Coronary artery (tissue), 2 donors: ENCODE results near the gene RNF223.
"Not testable (repeated sequence)": the region's sequence is repeated elsewhere in the genome, so short reads cannot be mapped to it uniquely, and the experiment has no call there.

Experiments
- DNase-seq: peaks from one replicate; pipeline ENCODE4 v3.0.0-alpha.2; 2017; ENCODE audit warnings: low spot score
- H3K27ac ChIP-seq, 2 donors: fragments of 200-600 bp; sonication (generic); one replicate each; pipeline ENCODE4 v1.5.1; 2016 to 2019
- H3K4me3 ChIP-seq: fragments of 200-600 bp; sonication (generic); 2 replicates; pipeline ENCODE4 v1.5.1; 2016; ENCODE audit warnings: mild to moderate bottlenecking, moderate library complexity
- TF ChIP-seq, protein P1 (sequence below): fragments of 200-600 bp; sonication (generic); IDR thresholded peaks from one replicate; pipeline ENCODE4 v1.5.1; 2019; ENCODE audit warnings: antibody characterized with exemption

Gene RNF223

DNA sequence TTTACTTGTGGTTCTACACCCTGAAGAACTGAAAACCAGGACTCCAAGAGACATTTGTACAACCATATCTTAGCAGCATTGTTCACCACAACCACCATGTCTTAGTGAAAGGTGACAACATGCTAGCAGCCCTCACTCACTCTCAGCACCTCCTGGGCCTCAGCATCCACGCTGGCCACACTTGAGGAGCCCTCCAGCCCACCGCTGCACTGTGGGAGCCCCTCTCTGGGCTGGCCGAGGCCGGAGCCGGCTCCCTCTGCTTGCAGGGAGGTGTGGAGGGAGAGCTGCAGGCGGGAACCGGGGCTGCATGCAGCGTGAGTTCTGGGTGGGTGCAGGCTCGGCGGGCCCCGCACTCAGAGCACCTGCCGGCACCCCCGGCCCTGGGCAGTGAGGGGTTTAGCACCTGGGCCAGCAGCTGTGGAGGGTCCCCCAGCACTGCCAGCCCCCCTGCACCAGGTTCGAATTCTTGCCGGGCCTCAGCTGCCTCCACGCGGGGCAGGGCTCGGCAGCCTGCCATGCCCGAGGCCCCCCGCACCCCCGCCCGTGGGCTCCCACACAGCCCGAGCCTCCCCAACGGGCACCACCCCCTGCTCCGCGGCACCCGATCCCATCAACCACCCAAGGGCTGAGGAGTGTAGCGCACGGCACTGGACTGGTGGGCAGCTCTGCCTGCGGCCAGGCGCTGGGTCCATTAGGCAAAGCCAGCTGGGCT lies 32.6 kb upstream of the RNF223 start:
- TF ChIP-seq, protein P1, sequence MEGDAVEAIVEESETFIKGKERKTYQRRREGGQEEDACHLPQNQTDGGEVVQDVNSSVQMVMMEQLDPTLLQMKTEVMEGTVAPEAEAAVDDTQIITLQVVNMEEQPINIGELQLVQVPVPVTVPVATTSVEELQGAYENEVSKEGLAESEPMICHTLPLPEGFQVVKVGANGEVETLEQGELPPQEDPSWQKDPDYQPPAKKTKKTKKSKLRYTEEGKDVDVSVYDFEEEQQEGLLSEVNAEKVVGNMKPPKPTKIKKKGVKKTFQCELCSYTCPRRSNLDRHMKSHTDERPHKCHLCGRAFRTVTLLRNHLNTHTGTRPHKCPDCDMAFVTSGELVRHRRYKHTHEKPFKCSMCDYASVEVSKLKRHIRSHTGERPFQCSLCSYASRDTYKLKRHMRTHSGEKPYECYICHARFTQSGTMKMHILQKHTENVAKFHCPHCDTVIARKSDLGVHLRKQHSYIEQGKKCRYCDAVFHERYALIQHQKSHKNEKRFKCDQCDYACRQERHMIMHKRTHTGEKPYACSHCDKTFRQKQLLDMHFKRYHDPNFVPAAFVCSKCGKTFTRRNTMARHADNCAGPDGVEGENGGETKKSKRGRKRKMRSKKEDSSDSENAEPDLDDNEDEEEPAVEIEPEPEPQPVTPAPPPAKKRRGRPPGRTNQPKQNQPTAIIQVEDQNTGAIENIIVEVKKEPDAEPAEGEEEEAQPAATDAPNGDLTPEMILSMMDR = no peak
- no peak overlapping the region for H3K27ac ChIP-seq
- DNase-seq = no peak
- H3K4me3 ChIP-seq = no peak overlapping the region

DNA sequence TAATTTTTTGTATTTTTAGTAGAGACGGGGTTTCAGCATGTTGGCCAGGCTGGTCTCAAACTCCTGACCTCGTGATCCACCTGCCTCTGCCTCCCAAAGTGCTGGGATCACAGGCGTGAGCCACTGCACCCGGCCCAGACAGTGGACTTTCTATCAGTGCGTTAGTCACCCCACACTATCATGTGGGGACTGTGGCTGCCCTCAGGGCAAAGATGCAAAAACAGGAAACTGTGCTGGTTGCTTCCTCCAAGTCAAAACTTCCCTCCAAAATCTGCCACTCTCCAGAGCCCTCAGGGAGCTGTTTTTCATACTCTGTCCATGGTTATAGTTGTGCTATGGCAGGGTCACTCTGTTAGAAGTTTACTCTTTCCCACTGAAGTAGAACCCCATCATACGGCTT lies 30.0 kb upstream of the RNF223 start:
- not testable (repeated sequence) for H3K27ac ChIP-seq, H3K4me3 ChIP-seq
- peak; percentile 21 for DNase-seq

DNA sequence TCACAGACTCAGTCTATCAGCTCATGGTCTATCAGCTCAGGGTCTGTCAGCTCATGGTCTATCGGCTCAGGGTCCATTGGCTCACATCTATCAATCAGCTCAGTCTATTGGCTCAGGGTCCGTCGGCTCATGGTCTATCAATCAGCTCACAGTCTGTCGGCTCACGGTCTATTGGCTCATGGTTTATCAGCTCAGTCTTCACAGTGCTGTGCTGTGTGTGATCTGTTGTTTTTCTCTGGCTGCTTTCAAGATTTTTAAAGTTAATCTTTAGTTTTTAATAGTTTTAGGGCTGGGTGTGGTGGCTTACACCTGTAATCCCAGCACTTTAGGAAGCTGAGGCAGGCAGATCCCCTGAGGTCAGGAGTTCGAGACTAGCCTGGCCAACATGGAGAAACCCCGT lies 27.4 kb upstream of the RNF223 start:
- DNase-seq = peak; percentile 29
- TF ChIP-seq, protein P1 = no peak
- Histone ChIP-seq H3K27ac (no peak overlapping the region), H3K4me3 (no peak overlapping the region)

DNA sequence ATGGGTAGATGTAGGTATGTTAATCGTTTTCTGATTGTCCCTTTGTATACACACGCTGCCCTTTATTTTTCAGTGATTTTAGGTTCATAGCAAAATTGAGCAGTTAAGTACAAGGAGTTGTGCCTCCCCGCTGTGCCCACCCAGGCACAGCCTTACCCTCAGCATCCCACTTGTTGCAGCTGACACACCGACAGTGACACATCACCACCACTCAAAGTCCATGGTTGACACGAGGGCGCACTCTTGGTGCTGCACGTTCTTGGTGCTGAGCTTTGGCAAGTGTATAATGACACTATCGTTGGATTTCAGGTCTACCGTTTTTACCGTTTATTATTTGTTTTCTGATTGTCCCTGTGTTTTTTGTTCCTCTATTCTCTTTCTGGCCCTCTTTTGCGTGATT lies 26.2 kb upstream of the RNF223 start:
- DNase-seq = no peak
- H3K4me3 ChIP-seq = no peak overlapping the region
- H3K27ac ChIP-seq = no peak overlapping the region
- TF ChIP-seq, protein P1 = no peak

DNA sequence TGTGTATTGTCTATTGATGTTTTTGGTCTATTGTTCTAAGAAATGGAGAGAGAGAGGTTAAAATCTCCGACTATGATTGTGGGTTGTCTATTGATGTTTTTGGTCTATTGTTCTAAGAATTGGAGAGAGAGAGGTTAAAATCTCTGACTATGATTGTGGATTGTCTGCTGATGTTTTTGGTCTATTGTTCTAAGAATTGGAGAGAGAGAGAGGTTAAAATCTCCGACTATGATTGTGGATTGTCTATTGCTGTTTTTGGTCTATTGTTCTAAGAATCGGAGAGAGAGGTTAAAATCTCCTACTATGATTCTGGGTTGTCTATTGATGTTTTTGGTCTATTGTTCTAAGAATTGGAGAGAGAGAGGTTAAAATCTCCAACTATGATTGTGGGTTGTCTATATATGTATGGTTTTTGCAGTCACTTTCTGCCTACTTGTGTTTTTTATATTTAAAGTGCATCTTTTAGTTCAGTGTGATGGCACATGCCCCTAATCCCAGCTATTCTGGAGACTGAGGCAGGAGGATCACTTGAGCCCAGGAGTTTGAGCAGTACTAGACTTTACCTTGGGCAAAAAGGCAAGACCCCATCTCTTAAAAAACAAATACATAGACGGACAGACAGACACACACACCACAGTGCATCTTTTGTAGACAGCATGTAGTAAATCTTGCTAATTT lies 25.5 kb upstream of the RNF223 start:
- DNase-seq = no peak
- TF ChIP-seq, protein P1 = no peak
- no peak overlapping the region for H3K27ac ChIP-seq
- no peak overlapping the region for H3K4me3 ChIP-seq

DNA sequence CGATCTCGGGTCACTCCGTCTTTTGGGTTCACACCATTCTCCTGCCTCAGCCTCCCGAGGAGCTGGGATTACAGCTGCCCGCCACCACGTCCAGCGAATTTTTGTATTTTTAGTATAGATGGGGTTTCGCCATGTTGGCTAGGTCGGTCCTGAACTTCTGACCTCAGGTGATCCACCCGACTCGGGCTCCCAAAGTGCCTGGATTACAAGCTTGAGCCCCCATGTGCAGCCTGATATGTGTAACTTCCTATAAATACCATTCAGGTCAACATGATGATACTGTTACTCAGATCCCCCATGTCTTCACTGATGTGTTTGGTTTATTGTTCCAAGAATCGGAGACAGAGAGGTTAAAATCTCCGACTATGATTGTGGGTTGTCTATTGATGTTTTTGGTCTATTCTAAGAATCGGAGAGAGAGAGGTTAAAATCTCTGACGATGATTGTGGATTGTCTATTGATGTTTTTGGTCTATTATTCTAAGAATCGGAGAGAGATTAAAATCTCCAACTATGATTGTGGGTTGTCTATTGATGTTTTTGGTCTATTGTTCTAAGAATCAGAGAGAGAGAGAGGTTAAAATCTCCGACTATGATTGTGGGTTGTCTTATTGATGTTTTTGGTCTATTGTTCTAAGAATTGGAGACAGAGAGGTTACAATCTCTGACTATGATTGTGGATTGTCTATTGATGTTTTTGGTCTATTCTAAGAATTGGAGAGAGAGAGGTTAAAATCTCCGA lies 24.7 kb upstream of the RNF223 start:
- TF ChIP-seq, protein P1 = no peak
- Histone ChIP-seq H3K27ac (no peak overlapping the region), H3K4me3 (no peak overlapping the region)
- no peak for DNase-seq

DNA sequence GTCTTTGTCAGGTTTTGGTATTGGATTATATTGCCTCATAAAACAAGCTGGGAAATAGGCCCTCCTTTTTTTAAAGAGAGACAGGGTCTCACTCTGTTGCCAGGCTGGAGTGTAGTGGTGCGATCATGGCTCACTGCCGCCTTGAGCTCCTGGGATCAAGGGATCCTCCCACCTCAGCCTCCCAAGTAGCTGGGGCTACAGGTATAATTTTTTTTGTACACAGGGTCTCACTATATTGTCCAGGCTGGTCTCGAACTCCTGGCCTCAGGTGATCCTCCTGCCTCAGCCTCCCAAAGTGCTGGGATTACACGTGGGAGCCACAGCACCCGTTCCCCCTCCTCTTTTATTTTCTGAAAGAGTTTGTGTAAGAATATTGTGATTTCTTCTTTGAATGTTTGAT lies 22.0 kb upstream of the RNF223 start:
- not testable (repeated sequence) for DNase-seq, H3K4me3 ChIP-seq, H3K27ac ChIP-seq

DNA sequence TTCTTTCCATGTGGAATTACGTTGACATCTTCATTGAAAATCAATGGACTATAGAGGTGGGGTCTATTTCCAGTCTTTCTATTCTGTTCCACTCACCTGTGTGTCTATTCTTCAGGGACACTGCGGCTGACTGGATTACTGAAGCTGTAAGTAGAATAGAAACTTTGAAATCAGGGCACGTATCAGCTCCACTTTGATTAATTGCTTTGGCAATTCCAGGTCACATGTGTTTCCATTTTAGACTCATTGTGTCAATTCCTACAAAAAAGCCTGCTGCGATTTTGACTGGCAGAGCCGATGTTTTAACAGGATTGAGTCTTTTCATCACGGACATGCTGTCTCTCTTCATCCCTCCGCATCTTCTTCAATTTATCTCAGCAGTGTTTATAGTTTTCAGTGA lies 20.9 kb upstream of the RNF223 start:
- no peak for DNase-seq
- H3K27ac ChIP-seq = no peak overlapping the region
- TF ChIP-seq, protein P1 = no peak
- no peak overlapping the region for H3K4me3 ChIP-seq
